ENCODE results near the gene FEN1. TPM values are rescaled to one million over a fixed set of nuclear protein-coding genes. Genes with fewer than 3 reads are reported as not detected.
A peak's percentile ranks its signal among the peaks of the same experiment; 100 is the strongest.

Gene FEN1
- total RNA-seq, result 10 to 100 TPM in 1 of 2 donors, 1 to 10 TPM in 1; 7.7 to 13.3 TPM
- long read RNA-seq, transcript FEN1-201 (2 exons, 2,296 nt), result major isoform, 40 of 51 reads
- long read RNA-seq, partial matches to known transcripts, result 10 of 51 reads
- long read RNA-seq, other reads (novel, unspliced or antisense), result 1 of 51 reads

DNA sequence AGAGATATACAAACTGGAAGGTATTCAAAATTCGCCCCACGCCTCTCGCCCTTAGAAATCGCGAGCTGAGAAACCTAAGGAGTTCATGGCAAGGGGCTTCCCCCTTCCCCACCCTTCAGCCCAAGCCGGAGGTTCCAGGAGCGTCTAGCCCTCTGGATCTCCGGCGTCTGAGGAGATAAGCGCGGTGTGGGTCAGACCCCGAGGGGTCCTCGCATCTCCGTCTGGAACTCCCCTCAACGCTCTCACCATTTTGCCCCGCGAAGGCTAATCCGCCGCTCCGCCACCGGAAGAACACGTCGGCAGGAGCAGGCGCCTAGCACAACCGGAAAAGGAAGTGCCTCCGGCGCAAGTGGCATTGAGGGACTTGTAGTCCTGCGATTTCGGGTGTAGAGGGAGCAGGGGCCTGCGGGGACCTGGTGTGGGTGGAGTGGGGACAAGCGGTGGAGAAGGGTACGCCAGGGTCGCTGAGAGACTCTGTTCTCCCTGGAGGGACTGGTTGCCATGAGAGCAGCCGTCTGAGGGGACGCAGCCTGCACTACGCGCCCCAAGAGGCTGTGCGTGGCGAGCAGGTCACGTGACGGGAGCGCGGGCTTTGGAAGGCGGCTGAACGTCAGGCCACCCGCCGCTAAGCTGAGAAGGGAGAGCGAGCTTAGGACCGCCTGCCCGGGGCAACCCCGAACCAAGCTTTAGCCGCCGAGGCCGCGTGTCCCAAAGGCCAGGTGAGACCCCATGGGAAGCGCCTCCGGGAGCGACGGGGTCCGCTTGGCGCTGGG is at the start of gene FEN1, which contains the start of gene TMEM258:
FEN1 (plus strand) TSS at position 602 of the 773 bp plus-strand sequence. CDS start 2,451 bp downstream, outside the sequence.
TMEM258 (minus strand) TSS at position 290 of the 773 bp plus-strand sequence; CDS start at position 249, 41 bp downstream.
- peak; percentile 90 for ATAC-seq
- intact Hi-C loops (cut with DNase I, micrococcal nuclease), result loop anchor here in 1 of 2 donors (10.0 kb wide), 1 partner anchor 172 kb away; the partner anchor contains the start of gene FTH1
- peak; percentile 91 to 93 for DNase-seq

DNA sequence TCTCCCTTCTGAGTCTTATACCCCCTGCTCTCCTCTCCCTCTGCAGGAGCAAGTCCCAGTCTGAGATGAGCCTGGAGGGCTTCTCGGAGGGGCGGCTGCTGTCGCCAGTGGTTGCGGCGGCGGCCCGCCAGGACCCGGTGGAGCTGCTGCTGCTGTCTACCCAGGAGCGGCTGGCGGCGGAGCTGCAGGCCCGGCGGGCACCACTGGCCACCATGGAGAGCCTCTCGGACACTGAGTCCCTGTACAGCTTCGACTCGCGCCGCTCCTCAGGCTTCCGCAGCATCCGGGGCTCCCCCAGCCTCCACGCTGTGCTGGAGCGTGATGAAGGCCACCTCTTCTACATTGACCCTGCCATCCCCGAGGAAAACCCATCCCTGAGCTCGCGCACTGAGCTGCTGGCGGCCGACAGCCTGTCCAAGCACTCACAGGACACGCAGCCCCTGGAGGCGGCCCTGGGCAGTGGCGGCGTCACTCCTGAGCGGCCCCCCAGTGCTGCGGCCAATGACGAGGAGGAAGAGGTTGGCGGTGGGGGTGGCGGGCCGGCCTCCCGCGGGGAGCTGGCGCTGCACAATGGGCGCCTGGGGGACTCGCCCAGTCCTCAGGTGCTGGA is 49.1 kb upstream of the FEN1 start:
- ATAC-seq (no peak), DNase-seq (no peak)
- intact Hi-C loops (cut with DNase I, micrococcal nuclease), result no loop called here

DNA sequence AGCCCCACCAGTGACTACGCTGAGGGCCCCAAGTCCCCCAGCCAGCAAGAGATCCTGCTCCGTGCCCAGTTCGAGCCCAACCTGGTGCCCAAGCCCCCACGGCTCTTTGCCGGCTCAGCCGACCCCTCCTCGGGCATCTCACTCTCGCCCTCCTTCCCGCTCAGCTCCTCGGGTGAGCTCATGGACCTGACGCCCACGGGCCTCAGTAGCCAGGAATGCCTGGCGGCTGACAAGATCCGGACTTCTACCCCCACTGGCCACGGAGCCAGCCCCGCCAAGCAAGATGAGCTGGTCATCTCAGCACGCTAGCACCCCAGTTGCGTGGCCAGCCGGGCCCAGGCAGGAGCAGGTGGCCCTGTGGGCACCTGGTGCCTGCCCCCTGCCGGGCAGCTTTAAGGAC is 48.5 kb upstream of the FEN1 start:
- ATAC-seq (no peak), DNase-seq (no peak)
- intact Hi-C loops (cut with DNase I, micrococcal nuclease), result no loop called here

GRCh38 chr11:61744609-61745156 is 48.0 kb upstream of the FEN1 start:
- intact Hi-C loops (cut with DNase I, micrococcal nuclease), result no loop called here

GRCh38 chr11:61745781-61746441 is 46.8 kb upstream of the FEN1 start:
- ATAC-seq (no peak), DNase-seq (no peak)
- intact Hi-C loops (cut with DNase I, micrococcal nuclease), result no loop called here

More at GRCh38 chr11:61744609-61745156, 48.0 kb upstream of the FEN1 start:
- DNase-seq (no peak), ATAC-seq (no peak)

DNA sequence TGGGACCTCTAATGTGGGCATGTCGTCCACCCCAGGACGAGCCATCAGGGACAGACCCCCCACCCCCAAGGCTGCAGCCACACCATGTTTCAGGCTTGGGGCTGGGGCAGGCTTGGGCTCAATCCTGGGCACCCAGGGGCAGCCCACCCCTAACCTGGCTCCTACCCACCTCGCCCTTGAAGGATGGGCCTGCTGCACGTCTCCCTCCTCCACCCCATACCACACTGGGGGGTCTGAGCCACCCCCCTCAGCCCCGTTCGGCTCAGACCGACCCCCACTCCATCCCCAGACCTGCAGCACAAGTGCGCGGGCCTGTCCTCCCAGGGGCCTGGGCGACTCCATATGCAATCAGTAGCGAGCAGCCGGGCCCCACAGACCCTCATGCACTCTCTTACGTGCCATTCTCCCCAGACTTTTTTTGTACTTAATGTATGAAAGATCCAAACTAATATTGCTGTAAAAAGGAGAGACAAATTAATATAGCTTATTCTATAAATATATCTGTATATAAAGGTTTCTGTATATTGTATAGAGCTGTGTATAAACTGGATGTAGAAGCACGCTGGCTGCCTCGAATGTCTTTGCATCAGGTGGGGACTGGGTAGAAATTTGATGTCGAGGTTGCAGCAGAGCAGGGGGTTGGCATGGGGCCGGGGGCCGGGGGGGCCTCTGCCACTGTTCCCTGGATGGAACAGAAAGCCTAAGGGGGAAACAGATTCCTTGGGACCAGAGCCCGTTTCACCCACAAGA is 46.1 kb upstream of the FEN1 start:
- intact Hi-C loops (cut with DNase I, micrococcal nuclease), result no loop called here
- no peak for DNase-seq
- no peak for ATAC-seq

GRCh38 chr11:61747192-61747966 is 45.3 kb upstream of the FEN1 start:
- DNase-seq, result peak; percentile 68 to 85
- intact Hi-C loops (cut with DNase I, micrococcal nuclease), result no loop called here

DNA sequence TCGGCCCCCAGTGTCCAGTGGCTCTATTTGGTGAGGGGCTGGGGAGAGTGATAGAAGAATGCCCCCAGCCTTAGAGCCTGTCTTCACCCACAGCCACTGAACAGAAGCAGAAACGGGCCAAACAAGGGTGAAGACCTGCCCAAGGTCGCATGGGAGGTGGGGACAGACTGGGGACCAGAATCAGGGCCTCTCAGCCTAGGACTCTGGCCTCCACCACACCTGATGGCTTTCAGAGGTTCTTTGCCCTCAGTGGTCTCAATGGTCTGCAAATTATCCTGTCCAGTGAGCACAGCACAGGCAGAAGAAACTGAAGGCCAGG is 44.8 kb upstream of the FEN1 start:
- intact Hi-C loops (cut with DNase I, micrococcal nuclease), result no loop called here
- ATAC-seq (peak; percentile 19), DNase-seq (no peak)

More at GRCh38 chr11:61747192-61747966, 45.3 kb upstream of the FEN1 start:
- ATAC-seq, result peak; percentile 84

DNA sequence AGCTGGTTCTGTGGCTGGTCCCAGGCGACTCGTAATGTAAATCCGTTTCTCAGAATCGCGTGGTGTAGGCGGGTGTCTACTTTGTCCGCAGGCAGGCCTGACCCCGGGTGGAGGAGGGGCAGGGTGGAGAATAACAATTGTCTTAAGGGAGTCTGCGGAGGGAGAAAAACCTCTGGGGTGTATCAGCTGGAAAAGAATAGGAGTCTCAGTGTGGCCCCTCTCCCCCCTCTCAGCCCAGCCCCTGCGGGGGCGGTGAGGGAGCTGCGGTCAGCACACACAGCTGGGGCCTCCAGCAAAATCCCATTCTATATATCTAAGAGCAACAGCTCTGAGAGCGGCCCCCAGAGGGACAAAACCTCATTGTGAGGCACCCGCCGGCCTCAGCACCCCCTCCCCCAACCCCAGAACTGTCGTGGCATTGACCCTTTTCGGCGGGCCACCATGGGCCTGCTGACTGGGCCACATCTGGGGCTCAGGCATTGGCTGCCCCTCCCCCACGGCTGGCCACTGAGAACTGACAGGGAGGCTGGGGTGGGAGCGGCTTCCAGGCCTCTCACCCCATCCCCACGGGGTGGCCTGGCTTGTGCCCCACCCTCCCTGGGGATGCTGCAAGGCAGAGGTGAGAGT is 43.0 kb upstream of the FEN1 start:
- DNase-seq (no peak), ATAC-seq (no peak)
- intact Hi-C loops (cut with DNase I, micrococcal nuclease), result no loop called here

DNA sequence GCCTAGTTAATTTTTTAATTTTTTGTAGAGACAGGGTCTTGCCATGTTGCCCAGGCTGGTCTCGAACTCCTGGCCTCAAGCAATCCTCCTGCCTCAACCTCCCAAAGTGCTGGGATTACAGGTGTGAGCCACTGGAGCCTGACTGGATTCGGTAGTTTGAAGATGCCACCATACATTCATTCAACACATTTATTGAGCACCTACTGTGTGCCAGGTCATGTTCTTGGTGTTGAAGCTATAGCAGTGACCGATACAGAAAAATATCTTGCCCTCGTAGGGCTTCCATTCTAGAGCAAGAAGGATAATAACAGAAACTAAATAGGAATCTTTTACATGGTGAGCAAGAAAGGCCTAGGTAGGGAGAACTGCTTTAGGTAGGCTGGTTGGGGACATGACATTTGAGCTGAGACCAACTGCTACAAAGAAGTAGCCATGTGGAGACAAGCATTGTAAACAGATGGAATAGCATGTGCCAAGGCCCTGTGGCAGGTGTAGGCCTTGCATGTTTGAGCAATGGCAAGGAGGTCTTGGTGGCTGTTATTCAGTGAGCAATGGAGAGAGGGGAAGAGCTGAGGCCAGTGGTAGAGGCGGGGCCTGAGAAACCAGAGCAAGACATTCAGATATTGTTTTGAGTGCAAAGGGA is 42.0 kb upstream of the FEN1 start:
- ATAC-seq, result no peak
- no peak for DNase-seq
- intact Hi-C loops (cut with DNase I, micrococcal nuclease), result no loop called here

- DNase-seq (no peak), ATAC-seq (no peak)
- intact Hi-C loops (cut with DNase I, micrococcal nuclease), result no loop called here
Measured at GRCh38 chr11:61751384-61751783, 41.3 kb upstream of the FEN1 start.

DNA sequence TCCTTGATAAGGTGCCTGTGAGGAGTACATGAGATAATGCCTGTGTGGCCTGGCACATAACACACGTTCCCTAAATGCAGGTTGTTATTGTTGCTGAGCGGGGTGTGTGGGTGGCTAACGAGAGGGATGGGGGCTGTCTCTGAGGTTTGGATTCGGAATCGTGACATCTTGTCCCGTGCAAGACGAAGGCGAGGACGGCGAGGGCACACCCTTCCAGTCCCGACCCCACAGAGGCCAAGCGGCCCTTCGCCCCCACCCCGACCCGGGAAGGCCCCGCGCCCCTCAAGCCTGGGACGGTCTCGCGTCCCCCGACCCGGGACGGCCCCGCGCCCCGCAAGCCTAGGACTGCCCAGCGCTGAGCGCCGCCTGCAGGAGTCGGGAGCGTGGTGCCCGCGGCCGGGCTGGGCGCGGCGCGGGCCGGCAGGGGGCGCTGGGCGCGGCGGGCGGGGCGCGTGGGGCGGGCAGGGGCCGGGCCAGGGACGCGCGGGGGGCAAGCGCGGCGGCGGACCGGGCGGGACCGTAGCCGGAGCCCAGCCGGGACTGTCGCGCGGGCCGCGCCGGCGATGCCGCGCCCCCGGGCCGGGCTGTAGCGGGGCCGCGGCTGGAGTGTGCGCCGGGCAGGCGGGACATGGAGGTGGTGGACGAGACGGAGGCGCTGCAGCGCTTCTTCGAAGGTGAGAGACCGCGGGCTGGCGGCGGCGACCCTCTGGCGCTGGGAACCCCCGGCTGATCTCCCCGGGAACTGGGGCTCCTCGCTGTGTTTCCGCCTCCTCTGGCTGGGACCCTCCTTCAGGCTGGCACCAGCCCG is 40.4 kb upstream of the FEN1 start, which contains the start of gene MYRF:
MYRF (plus strand) TSS at position 520 of the 808 bp plus-strand sequence; CDS start at position 629, 109 bp downstream.
- ATAC-seq, result peak; percentile 48
- peak in 1 of 2 donors; percentile 67 for DNase-seq
- intact Hi-C loops (cut with DNase I, micrococcal nuclease), result no loop called here

DNA sequence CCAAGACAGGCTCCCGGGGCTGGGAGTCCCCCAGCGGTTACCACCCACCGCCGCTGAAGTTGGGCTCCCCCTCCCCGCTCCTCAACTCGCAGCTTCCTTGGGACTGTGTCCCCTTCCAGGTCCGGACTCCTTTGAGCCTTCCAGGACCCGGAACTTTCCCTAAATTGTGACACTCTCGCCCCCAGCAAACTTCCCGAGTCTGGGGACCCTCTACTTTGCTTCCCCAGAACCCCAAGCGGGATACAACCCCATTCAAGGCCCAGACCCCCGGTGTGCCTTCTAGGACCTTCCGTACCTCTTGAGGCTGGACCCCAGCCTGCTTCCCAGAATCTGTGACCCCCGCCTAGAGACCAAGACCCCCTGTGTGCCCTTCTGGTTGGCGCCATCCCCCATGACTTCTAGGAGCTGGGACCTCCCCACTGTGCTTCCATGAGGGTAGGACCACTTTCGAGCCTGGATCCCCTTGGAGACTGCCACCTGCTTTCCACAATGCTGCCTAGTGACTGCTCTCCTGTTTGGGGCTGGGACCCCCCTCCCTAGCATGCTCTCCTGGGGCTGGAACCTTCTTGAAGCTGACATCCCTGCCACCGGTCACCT is 39.7 kb upstream of the FEN1 start:
- DNase-seq, result no peak
- ATAC-seq, result no peak

DNA sequence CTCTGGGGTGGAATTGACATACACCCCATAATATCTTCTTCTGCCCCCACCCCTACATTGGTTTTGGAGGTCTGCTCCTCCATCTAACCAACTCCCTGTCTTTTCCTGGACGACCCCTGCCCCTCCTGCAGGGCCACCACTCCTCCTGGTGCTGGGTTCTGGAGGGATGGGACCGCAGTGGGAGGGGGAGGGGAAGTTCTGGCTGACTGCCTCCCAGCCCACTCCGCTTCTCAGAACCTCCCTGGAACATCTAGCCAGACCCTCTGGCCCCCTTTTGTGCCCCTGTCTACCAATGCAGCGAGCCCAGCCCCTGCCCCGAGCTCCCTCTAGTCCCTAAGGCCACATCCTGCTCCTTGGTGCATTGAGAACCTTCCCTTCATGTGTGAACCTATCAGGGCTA is 39.0 kb upstream of the FEN1 start:
- intact Hi-C loops (cut with DNase I, micrococcal nuclease), result no loop called here
- DNase-seq (no peak), ATAC-seq (no peak)

More for the DNA sequence above, 39.7 kb upstream of the FEN1 start:
- intact Hi-C loops (cut with DNase I, micrococcal nuclease), result no loop called here
